Activated naive CD4-positive, alpha-beta T cell treated with anti-CD3 and anti-CD28 coated beads for 36 hours (primary cell): ENCODE data around the gene MAP7D1. TPM values are rescaled to one million over a fixed set of nuclear protein-coding genes. Genes with fewer than 3 reads are reported as not detected.
"Not testable (repeated sequence)": the region's sequence is repeated elsewhere in the genome, so short reads cannot be mapped to it uniquely, and the experiment has no call there.

Source experiments
- CTCF ChIA-PET: fragments of 350-600 bp; sonication (Branson Sonifier 250); formaldehyde crosslinking; loops from one replicate; lab custom pipeline; 2021; ENCODE audit warnings: antibody characterized with exemption; lab: Charles Lee
- DNase-seq: peaks from one replicate; pipeline ENCODE4 v3.0.0-alpha.2; 2020
- H3K27ac Mint-ChIP-seq: one replicate; pipeline ENCODE4 v1.8.0; 2021; ENCODE audit warnings: mild to moderate bottlenecking, mixed read lengths
- H3K27me3 Mint-ChIP-seq: one replicate; pipeline ENCODE4 v1.8.0; 2021; ENCODE audit warnings: low read depth, mixed read lengths
- H3K36me3 Mint-ChIP-seq: one replicate; pipeline ENCODE4 v1.8.0; 2021; ENCODE audit warnings: low read depth, mixed read lengths
- H3K4me1 Mint-ChIP-seq: one replicate; pipeline ENCODE4 v1.8.0; 2021; ENCODE audit warnings: low read depth, mixed read lengths
- H3K4me3 Mint-ChIP-seq: one replicate; pipeline ENCODE4 v1.8.0; 2021; ENCODE audit warnings: mild to moderate bottlenecking, moderate library complexity, mixed read lengths
- H3K9me3 Mint-ChIP-seq: one replicate; pipeline ENCODE4 v1.8.0; 2021; ENCODE audit warnings: mixed read lengths
- intact Hi-C: fragments of 100-400 bp; cut with micrococcal nuclease; formaldehyde crosslinking; loops from one replicate; pipeline ENCODE4 v1.15.1; 2023
- total RNA-seq, 2 experiments: library from RNA; stranded (reverse); gene quantifications; one replicate each; pipeline ENCODE4 v1.2.3, GENCODE V29; 2021

MAP7D1 gene
- total RNA-seq, 2 experiments from 2014 or later: 106 TPM

DNA sequence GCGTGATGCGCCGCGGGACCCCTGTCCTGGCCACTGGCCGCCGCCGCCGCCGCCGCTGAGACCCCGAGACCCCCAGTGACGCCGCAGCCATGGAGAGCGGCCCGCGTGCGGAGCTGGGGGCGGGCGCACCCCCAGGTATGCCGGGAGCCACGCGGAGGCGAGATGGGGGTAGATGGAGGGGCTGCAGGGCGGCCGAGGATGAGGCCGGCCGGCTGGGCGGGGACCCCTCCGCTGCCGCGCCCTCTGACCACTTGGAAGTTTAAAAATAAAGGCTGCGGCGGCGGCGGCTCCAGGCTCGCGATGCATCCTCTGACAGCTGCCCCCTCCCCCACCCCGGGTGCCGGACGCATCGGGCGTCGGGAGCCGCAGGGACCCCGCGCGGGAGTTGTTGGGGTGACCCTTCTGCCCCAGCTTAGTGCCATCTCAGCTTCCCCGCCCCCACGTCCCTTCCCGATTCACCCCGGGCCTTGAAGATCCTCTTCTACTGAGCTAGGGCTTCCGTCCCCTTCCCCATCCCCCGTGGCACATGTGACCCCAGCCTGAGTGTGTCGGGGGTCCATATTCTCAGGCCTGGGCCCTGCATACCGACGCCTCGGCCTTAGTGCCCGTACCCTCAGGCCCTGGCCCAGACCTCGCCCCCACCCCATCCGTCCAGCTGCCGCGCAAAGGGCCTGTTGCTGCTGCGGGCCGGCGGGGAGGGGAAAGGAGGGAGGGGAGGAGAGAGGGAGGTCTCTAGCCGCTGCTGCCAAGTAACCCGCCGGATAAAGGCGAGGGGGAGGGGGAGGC lies 562 bp downstream of the MAP7D1 start:
- DNase-seq: peak; percentile 78
- H3K4me3 Mint-ChIP-seq: peak overlapping the region; percentile 90
- H3K27me3 Mint-ChIP-seq: no peaks in the 10 kb centered on the region
- H3K9me3 Mint-ChIP-seq: no peaks in the 10 kb centered on the region
- peaks cover 9% of the 10 kb centered on the region for H3K36me3 Mint-ChIP-seq
- peak overlapping the region; percentile 94 for H3K27ac Mint-ChIP-seq
- CTCF ChIA-PET: interaction anchor here (1.7 to 2.3 kb wide), 2 partner anchors 32 to 130 kb away, joined by 6 to 7 read pairs; no protein-coding TSS in a partner anchor
- intact Hi-C loops: loop anchor here (1.0 to 10.0 kb wide), 4 partner anchors 7 to 1358 kb away; partner anchors contain the start of genes MEAF6, SFPQ and TRAPPC3
- peaks cover 62% of the 10 kb centered on the region for H3K4me1 Mint-ChIP-seq

DNA sequence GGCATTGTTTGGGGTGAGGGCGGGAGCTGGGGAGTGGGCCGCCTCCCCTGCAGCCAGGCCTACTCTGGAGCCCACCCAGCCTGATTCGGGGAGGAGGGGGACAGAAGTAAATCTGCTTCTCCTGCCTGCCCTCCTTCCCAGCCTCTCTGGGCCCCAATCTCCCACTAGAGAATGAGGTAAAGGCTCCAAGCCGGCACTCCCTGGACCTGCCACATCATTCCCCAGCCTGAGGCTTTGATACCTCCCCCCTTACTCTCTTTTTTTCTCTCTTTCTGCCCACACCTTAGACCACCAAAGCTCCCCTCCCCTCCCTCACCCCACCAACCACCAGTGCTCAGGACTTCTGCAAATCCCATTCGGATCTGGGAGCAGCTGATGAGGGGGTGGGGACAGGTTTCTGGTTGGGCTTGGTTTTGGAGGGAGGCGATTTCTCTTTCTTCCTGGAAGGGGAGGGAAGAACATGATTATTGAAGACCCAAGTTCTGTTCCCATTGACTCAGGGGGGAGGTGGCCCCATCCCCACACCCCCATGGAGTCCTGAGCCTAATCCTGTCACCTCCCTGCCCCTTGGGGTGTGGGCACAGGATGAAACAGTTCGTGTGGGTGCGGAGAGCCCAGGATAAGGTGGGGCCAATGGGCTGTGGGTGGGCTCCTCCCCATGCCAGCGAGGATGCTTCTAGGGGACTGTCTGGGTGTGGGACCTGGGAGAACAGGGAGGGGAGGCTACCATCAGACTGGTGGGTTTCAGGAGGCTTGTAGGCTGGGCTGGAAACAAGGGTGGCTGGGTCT lies 1.3 kb downstream of the MAP7D1 start:
- Mint-ChIP-seq H3K9me3 (no peaks in the 10 kb centered on the region), H3K4me1 (peaks cover 62% of the 10 kb centered on the region), H3K36me3 (peaks cover 15% of the 10 kb centered on the region), H3K4me3 (peak overlapping the region; percentile 90), H3K27ac (peak overlapping the region; percentile 94), H3K27me3 (no peaks in the 10 kb centered on the region)
- DNase-seq: peak; percentile 30
- CTCF ChIA-PET: interaction anchor here (1.7 to 2.3 kb wide), 2 partner anchors 31 to 129 kb away, joined by 6 to 7 read pairs; no protein-coding TSS in a partner anchor
- intact Hi-C loops: loop anchor here (1.0 to 10.0 kb wide), 4 partner anchors 8 to 1357 kb away; partner anchors contain the start of genes MEAF6, SFPQ and TRAPPC3

DNA sequence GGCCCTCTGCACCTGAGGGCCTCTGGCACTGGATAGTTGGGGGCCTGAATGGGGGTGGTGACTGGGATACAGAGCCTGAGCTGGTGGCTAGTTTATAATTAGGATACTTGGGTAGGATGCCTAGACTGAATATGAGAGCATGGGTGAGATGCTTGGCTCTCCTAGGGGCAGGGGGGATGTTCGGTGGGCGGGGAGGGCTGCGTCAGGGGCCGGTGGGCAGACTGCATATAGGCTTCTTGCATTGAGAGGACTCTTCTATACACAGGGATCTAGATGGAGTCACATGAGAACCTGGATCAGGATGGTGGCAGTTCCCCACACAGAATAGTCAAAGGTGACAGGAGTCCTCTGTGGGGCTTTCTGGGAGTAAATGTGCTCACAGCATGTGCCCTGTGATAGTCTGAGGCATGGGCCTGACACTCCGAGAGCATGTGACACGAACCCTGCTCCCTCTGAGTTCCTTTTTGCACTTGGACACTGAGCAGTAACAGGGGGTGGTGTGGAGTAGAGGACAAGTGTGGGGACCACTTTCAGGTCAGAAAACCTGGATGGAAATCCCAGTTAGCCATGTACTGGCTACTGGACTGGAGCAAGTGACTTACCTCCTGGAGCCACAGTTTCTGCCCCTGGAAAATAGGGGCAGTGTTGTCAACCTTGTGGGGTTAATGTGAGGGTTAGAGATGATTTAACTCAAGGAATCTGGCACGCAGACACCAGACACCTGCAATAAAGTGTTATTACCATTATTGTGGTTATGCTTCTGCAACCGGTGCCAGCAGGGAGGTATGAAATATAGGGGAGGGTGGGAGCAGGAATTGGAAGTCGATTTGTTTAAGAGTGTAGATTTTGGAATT lies 2.2 kb downstream of the MAP7D1 start:
- H3K27ac Mint-ChIP-seq: peak overlapping the region; percentile 94
- DNase-seq: peak; percentile 42
- intact Hi-C loops: loop anchor here (1.0 to 10.0 kb wide), 4 partner anchors 9 to 1357 kb away; partner anchors contain the start of genes MEAF6, SFPQ and TRAPPC3
- H3K36me3 Mint-ChIP-seq: peaks cover 15% of the 10 kb centered on the region
- CTCF ChIA-PET: interaction anchor here (1.7 to 5.8 kb wide), 3 partner anchors 8 to 128 kb away, joined by 6 to 75 read pairs (median 7); partner anchors contain the start of gene TRAPPC3
- H3K4me3 Mint-ChIP-seq: peak overlapping the region; percentile 90
- H3K9me3 Mint-ChIP-seq: no peaks in the 10 kb centered on the region
- H3K4me1 Mint-ChIP-seq: peaks cover 63% of the 10 kb centered on the region
- H3K27me3 Mint-ChIP-seq: no peaks in the 10 kb centered on the region

DNA sequence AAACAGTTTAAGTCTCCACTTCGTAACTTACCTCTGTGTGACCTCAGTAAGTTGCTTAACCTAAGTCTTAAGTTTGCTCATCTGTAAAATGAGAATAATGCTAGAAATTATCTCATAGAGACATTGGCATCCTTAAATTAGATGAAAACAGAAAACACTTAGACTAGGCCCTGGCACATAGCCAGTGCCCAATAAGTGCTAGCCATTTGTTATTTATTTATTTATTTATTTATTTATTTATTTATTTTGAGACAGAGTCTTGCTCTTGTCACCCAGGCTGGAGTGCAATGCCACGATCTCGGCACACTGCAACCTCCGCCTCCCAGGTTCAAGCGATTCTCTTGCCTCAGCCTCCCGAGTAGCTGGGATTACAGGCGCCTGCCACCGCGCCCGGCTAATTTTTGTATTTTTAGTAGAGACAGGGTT lies 2.9 kb downstream of the MAP7D1 start:
- Mint-ChIP-seq H3K36me3 (peaks cover 15% of the 10 kb centered on the region), H3K4me1 (peaks cover 59% of the 10 kb centered on the region), H3K4me3 (peak overlapping the region; percentile 90), H3K27ac (peak overlapping the region; percentile 94)
- not testable (repeated sequence) for DNase-seq, H3K9me3 Mint-ChIP-seq, H3K27me3 Mint-ChIP-seq
- intact Hi-C loops: loop anchor here (10.0 kb wide), 2 partner anchors 964 to 1356 kb away; partner anchors contain the start of genes MEAF6 and SFPQ
- CTCF ChIA-PET: interaction anchor here (0.7 to 5.8 kb wide), 4 partner anchors 9 to 127 kb away, joined by 3 to 75 read pairs (median 30); partner anchors contain the start of gene TRAPPC3

DNA sequence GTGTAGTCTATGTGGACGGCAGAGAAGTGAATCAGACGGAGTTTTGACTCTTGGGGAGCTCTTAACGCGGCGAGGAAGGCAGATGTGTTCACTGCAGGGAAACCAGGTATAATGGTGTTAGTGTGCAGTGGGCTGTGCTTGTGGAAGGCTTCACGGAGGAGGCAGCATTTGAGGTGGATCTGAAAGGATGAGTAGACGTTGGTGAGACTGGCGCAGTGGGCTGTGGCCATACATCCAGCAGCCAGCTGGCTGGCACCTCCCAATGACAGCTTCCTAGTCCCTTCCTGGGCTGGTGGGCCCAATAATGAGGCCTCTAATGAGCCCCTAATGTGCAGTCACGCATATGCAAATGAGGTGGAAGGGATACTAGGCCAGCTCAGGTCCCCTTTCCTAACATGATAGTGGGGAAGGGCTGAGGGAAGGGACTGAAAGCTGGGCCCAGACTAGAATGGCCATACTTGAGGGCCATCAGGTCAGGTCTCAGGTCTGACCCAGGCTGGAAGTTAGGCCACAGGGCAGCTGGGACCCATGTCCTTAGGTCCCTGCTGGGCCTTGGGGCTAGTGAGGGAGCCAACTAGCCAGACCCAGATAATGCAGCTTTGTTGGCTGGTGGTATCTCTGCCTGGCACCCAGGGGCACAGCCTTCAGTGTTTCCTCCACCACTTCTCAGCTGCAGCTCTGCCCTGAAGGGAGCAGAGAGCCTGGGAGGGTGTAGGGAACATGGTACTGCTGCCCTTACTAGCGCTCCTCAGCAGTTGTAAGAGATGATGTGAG lies 3.8 kb downstream of the MAP7D1 start:
- CTCF ChIA-PET: interaction anchor here (0.7 to 5.8 kb wide), 6 partner anchors 10 to 147 kb away, joined by 3 to 75 read pairs (median 4); partner anchors contain the start of genes SH3D21 and TRAPPC3
- intact Hi-C loops: loop anchor here (2.0 to 10.0 kb wide), 3 partner anchors 227 to 1355 kb away; partner anchors contain the start of genes MEAF6 and SFPQ
- peak overlapping the region; percentile 83 for H3K4me3 Mint-ChIP-seq
- peak; percentile 29 for DNase-seq
- peaks cover 15% of the 10 kb centered on the region for H3K36me3 Mint-ChIP-seq
- H3K9me3 Mint-ChIP-seq: no peaks in the 10 kb centered on the region
- H3K27ac Mint-ChIP-seq: peak overlapping the region; percentile 93
- H3K27me3 Mint-ChIP-seq: no peaks in the 10 kb centered on the region
- H3K4me1 Mint-ChIP-seq: peaks cover 61% of the 10 kb centered on the region

DNA sequence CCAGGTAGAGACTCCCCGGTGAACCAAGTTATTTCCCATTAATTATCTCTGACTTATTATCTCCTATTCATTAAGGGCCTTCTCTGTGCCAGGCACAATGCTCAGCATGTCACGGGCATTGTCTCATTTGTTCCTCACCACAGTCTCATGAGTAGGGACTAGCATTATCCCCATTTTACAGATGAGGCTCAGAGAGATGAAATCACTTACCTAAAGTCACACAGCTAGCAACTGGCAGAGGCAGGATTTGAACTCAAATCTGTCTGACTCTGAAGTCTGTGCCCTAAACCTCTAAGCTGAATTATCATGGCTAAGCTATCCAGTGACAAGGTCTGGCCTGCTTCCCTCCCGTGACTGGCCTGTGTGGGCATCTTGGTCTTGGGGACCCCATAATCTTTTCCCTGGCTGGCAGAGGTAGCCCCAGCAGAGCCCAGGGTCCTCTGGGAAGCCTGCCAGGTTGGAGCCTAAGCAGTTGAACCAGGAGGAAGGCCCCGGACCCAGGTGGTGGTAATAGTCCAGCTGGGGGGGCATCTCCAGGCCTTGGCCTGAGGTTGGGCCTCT lies 4.5 kb downstream of the MAP7D1 start:
- peaks cover 55% of the 10 kb centered on the region for H3K4me1 Mint-ChIP-seq
- peak overlapping the region; percentile 93 for H3K27ac Mint-ChIP-seq
- CTCF ChIA-PET: interaction anchor here (0.6 to 5.8 kb wide), 11 partner anchors 10 to 190 kb away, joined by 3 to 75 read pairs (median 5); partner anchors contain the start of genes THRAP3 and TRAPPC3
- no peaks in the 10 kb centered on the region for H3K27me3 Mint-ChIP-seq
- H3K36me3 Mint-ChIP-seq: peaks cover 16% of the 10 kb centered on the region
- peak; percentile 18 for DNase-seq
- no peaks in the 10 kb centered on the region for H3K9me3 Mint-ChIP-seq
- peak overlapping the region; percentile 83 for H3K4me3 Mint-ChIP-seq
- intact Hi-C loops: loop anchor here (2.0 kb wide), 1 partner anchor 226 kb away; no protein-coding TSS in a partner anchor

DNA sequence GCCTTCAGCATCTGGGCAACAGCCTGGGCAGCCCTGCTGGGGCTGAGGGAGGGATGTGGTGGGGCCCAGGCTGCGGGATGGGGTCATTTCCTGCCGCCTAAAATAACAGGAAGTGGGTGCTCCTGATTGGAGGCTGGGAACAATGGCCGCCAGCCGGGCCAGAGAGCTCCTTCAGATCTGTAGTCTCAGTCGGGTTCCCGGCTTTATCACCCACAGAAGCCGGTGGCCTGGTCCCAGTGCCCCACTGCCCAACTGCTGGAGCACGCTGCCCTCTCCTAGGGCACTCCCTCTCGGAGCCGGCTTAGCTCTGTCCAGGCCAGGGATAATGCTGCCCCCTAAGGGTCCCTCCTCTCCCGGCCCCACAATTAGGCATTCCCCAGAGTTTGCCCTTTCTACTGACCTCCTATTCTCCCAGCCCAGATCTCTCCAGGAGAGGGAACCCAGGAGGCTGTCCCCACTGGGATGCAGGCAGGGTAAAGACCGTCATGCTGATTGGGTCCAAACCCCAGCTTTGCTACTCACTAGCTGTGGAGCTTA lies 5.1 kb downstream of the MAP7D1 start:
- H3K36me3 Mint-ChIP-seq: peaks cover 18% of the 10 kb centered on the region
- intact Hi-C loops: loop anchor here (1.0 to 2.0 kb wide), 3 partner anchors 12 to 226 kb away; partner anchors contain the start of genes THRAP3 and TRAPPC3

DNA sequence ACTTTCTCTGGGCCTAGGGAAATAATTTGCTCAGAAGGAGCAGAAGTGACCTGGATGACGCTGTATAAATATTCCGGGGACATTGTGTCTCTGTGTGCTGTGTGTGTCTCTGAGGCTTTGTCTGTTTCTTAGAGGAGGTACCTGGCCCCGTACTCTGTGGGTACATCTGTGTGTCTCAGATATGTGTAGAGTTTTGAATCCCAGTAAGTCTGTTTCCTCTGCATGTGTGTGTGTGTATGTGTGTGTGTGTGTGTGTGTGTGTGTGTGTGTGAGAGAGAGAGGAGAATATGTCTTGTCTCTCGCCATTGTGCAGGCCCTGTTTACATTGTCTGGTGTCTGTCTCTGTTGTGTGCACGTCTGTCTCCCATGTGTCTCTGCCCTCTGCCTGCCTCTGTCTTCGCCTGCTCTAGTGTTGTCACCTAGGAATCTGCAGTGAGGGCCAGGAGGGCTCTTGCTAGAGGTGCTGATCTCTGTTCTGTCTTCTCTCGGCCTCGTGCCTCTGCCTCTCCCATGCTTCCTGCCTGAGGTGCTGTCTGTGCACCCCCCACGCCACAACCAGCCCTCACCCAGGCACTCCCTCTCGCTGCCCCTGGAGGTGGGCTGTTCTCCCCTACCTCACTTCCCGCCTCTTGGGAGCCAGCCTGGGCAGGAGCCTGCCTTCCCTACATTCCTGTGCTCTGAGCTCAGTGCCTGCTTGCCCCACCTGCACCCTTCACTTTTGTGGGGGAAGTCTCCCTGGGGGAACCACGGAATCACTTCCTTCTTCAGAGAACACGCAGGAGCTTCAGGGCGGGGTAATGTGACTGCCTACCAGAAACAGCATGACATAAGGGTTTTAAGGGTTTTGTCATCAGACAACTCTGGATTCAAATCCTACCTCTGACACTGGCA lies 5.9 kb downstream of the MAP7D1 start:
- DNase-seq: peak; percentile 62
- peaks cover 65% of the 10 kb centered on the region for H3K4me1 Mint-ChIP-seq
- H3K27ac Mint-ChIP-seq: peak overlapping the region; percentile 93
- H3K27me3 Mint-ChIP-seq: no peaks in the 10 kb centered on the region
- intact Hi-C loops: loop anchor here (1.0 to 2.0 kb wide), 3 partner anchors 13 to 225 kb away; partner anchors contain the start of genes THRAP3 and TRAPPC3
- CTCF ChIA-PET: interaction anchor here (0.8 to 5.8 kb wide), 10 partner anchors 8 to 189 kb away, joined by 3 to 75 read pairs (median 4); partner anchors contain the start of genes THRAP3 and TRAPPC3
- H3K4me3 Mint-ChIP-seq: peak overlapping the region; percentile 83
- H3K9me3 Mint-ChIP-seq: no peaks in the 10 kb centered on the region
- H3K36me3 Mint-ChIP-seq: peaks cover 20% of the 10 kb centered on the region

More for the DNA sequence above, 5.1 kb downstream of the MAP7D1 start:
- DNase-seq: peak; percentile 89
- H3K27ac Mint-ChIP-seq: peak overlapping the region; percentile 93
- peak overlapping the region; percentile 83 for H3K4me3 Mint-ChIP-seq
- CTCF ChIA-PET: interaction anchor here (0.6 to 5.8 kb wide), 14 partner anchors 9 to 190 kb away, joined by 3 to 75 read pairs (median 4); partner anchors contain the start of genes THRAP3 and TRAPPC3
- H3K4me1 Mint-ChIP-seq: peaks cover 57% of the 10 kb centered on the region
- no peaks in the 10 kb centered on the region for H3K27me3 Mint-ChIP-seq
- no peaks in the 10 kb centered on the region for H3K9me3 Mint-ChIP-seq

DNA sequence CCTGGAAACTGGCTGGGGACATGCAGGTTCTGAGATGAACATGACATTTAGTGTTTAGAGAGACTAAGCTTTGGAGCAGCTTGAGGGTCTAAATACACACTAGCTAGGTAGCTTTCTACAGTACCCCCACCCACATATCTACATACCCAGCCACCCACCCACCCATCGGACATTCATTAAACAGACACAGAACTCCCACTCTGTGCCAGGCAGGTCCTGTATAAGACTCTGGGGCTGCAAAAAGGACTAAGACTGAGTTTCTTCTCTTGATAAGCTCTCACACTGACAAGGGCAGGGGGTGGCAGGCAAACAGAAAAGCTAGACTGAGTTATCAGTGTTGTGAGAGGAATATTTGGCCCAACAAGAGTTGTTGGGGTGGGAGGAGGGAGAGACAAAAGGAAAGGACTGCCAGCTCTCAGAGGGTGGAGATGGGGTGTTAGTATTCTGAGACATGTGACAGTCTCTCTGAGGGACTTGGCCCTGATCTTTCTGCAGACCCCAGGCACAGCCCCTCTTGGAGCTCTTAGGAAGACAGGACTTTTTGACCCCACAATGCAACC lies 6.8 kb downstream of the MAP7D1 start:
- intact Hi-C loops: no loop called here
- peak overlapping the region; percentile 83 for H3K4me3 Mint-ChIP-seq
- no peaks in the 10 kb centered on the region for H3K27me3 Mint-ChIP-seq
- H3K9me3 Mint-ChIP-seq: no peaks in the 10 kb centered on the region
- H3K27ac Mint-ChIP-seq: peak overlapping the region; percentile 93
- CTCF ChIA-PET: interaction anchor here (0.9 to 5.8 kb wide), 5 partner anchors 12 to 123 kb away, joined by 3 to 75 read pairs (median 8); partner anchors contain the start of gene TRAPPC3
- no peak for DNase-seq
- H3K36me3 Mint-ChIP-seq: peaks cover 23% of the 10 kb centered on the region
- H3K4me1 Mint-ChIP-seq: peaks cover 65% of the 10 kb centered on the region
